ENCODE measurements around the gene TAF1B. TPM values are rescaled to one million over a fixed set of nuclear protein-coding genes. Genes with fewer than 3 reads are reported as not detected.

Gene TAF1B
- total RNA-seq, 1 donor from 2014 or later = 19.5 TPM

DNA sequence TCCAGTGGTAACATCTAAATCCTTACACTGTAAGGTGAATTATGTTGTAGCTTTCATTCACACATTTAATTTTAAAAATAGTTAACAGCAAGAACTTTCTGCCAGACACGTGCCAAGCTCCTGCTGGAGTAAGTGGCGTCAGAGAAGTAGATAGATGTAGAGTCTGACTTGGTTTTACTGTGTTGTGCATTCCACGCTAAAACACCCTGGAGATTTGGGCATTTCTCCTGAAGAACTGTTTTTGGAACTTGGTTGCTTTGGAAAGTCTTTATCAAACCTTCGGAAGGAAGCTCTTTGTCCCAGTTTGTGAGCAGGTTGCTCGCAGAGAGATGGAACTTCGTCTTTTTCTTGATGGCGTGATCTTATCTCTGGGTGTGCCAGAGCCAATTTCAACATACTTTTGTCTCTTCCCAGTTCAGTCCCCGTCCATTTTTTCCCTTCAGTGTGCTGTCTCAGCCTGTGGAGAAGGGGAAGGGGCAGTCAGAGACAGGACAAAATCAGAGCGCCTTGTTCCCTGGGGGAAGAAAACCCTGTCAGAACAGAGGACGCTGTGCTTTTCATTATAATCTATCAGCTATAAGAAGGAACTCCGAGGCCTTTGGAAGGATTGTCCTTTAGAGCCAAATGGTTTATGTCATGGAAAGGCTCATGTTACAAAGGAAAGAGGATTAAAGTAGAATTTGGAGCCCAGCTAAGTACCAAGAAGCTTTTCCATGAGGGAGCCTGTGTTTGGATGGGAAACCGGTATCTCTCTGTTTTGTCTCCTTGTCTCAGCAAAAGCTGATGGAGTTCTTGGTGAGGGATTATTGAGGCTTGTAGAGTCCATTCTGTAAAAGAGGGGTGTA lies 127.1 kb downstream of the TAF1B start:
- TF ChIP-seq, protein P1, sequence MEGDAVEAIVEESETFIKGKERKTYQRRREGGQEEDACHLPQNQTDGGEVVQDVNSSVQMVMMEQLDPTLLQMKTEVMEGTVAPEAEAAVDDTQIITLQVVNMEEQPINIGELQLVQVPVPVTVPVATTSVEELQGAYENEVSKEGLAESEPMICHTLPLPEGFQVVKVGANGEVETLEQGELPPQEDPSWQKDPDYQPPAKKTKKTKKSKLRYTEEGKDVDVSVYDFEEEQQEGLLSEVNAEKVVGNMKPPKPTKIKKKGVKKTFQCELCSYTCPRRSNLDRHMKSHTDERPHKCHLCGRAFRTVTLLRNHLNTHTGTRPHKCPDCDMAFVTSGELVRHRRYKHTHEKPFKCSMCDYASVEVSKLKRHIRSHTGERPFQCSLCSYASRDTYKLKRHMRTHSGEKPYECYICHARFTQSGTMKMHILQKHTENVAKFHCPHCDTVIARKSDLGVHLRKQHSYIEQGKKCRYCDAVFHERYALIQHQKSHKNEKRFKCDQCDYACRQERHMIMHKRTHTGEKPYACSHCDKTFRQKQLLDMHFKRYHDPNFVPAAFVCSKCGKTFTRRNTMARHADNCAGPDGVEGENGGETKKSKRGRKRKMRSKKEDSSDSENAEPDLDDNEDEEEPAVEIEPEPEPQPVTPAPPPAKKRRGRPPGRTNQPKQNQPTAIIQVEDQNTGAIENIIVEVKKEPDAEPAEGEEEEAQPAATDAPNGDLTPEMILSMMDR (IDR thresholded peaks at IDR 0.05) = no peak
- no peak for DNase-seq
- Histone ChIP-seq H3K4me3 (no peak overlapping the region), H3K36me3 (no peaks in the 10 kb centered on the region), H3K27ac (no peak overlapping the region), H3K27me3 (no peaks in the 10 kb centered on the region), H3K4me1 (peaks cover 10% of the 10 kb centered on the region), H3K9me3 (no peaks in the 10 kb centered on the region)
- ATAC-seq = no peak
- intact Hi-C loops (cut with DNase I) = no loop called here

DNA sequence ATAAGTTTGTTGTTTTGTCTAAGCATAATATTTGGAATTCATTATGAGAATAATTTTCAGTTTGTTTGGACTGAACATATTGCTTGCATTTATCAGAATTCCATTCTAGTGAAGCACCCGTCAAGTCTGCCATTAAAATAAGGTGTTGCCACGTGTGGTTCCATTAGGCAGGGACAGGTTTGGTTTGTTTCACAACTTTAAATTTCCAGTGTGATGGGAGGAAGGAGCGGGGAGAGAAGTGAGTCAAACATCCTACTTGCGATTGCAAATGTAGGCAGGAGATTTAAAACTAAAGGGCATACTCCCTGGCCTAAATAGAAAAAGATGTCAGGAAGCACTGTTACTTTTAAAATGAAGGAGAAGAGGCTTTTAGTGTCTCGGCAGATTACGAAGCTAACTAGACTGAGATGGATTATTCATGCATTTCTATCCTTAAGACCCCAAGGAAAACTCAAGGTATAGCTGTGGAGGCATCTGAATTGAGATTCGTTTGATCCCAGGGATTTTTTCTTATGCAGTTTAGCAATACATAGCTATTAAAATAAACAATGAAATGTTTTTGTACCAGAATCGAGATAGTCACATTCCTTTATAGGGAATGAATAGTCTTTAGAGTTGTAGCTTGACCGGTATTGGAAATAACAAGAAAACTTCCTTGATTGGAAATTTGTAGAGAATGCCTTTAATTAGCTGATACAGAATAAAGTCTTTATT lies 128.0 kb downstream of the TAF1B start:
- Histone ChIP-seq H3K4me1 (peaks cover 19% of the 10 kb centered on the region), H3K36me3 (no peaks in the 10 kb centered on the region), H3K9me3 (no peaks in the 10 kb centered on the region), H3K4me3 (no peak overlapping the region), H3K27ac (no peak overlapping the region), H3K27me3 (no peaks in the 10 kb centered on the region)
- TF ChIP-seq, protein P1 (IDR thresholded peaks at IDR 0.05) = no peak
- ATAC-seq (no peak), DNase-seq (no peak)
- intact Hi-C loops (cut with DNase I) = no loop called here

DNA sequence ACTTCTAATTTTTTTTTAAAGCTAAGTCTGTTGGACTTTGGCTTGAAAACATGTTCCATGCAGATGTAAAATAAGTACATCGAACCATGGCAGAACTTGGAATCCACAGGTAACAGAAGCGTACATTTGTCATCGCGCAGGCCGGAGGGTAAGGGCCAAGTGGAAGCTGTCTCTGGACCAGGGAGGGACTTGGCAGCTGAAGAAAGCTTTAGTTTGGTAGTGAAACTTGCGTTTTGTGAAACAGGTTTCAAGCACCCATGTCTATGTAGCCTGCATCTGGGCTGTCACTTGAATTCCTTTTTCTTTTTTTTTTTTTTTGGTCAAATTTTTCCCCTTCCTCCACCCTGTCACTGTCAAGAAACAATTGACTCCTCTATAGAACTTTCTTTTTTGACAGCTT lies 128.6 kb downstream of the TAF1B start:
- Histone ChIP-seq H3K4me1 (peaks cover 19% of the 10 kb centered on the region), H3K9me3 (no peaks in the 10 kb centered on the region), H3K4me3 (no peak overlapping the region), H3K36me3 (no peaks in the 10 kb centered on the region), H3K27me3 (no peaks in the 10 kb centered on the region), H3K27ac (no peak overlapping the region)
- TF ChIP-seq, protein P1 (IDR thresholded peaks at IDR 0.05) = no peak
- intact Hi-C loops (cut with DNase I) = no loop called here
- ATAC-seq (no peak), DNase-seq (no peak)

DNA sequence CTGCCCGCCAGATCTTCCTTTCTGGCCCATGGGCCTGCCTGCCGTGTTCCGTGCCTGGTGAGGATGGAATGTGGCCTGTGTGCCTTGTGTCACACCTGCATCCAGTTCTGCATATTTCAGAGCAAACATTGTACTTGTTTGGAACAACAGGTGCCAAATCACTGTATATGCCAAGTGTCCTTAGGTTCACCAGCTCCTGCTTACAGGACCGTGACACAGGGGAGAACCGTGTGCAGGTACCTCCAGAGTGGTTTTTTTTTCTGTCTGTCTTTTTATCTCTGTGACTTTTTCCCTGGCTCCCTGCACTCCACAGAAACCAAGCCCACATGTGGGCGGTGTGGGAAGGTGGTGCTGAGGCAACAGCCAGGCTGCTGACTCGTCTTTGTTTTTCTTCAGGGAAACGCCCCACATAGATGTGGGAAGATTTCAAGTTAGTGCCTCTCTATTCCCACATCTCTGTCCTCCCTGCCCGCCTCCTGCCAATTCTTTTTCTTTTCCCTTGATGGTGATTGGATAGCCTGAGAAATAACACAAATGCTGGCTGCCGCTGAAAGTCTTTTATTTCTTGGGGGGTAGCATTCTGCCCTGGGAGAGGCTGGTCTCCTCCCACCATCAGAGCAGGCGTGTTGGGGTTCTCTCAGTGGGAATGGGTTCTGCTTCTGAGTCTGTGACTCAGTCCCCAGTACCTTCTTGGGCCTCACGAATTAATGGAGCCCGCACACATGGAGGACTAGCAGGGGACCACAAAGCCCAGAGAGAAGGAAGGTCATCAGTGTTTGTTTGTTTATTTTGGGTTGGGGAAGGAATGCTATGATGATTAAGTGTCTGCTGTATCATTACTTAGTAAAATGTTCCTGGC lies 129.6 kb downstream of the TAF1B start:
- TF ChIP-seq, protein P1 (IDR thresholded peaks at IDR 0.05) = no peak
- Histone ChIP-seq H3K9me3 (no peaks in the 10 kb centered on the region), H3K36me3 (no peaks in the 10 kb centered on the region), H3K27me3 (no peaks in the 10 kb centered on the region), H3K4me1 (peaks cover 19% of the 10 kb centered on the region), H3K4me3 (no peak overlapping the region), H3K27ac (no peak overlapping the region)
- intact Hi-C loops (cut with DNase I) = no loop called here
- DNase-seq = no peak
- peak; percentile 65 for ATAC-seq

DNA sequence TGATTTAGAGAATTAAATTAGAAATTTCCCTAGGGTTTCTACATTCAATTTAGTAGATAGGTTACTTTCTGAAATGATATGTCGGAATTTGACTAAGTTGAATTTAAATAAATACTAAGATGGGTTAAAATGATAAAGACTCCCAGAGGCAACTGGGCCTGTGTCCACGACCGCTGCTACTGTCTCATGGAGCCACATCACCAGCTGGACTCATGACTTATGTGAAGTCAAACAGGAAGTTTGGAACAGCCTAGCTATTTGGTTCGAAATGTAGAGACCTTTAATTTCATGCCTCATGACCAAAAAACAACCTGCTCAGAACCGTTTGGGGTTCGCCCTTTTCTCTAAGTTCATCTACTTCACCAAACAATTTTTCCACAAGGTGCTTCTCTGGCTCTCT lies 130.4 kb downstream of the TAF1B start:
- ATAC-seq (no peak), DNase-seq (no peak)
- TF ChIP-seq, protein P1 (IDR thresholded peaks at IDR 0.05) = no peak
- Histone ChIP-seq H3K27me3 (no peaks in the 10 kb centered on the region), H3K27ac (no peak overlapping the region), H3K4me3 (no peak overlapping the region), H3K9me3 (no peaks in the 10 kb centered on the region), H3K36me3 (no peaks in the 10 kb centered on the region), H3K4me1 (peaks cover 17% of the 10 kb centered on the region)
- intact Hi-C loops (cut with DNase I) = no loop called here
